ENCODE measurements around the gene FGF6. TPM values are rescaled to one million over a fixed set of nuclear protein-coding genes. Genes with fewer than 3 reads are reported as not detected.

Gene FGF6
- total and polyA plus RNA-seq, 2 donors (not counting 1 experiment from before 2014, with no cell fraction given) = not detected

DNA sequence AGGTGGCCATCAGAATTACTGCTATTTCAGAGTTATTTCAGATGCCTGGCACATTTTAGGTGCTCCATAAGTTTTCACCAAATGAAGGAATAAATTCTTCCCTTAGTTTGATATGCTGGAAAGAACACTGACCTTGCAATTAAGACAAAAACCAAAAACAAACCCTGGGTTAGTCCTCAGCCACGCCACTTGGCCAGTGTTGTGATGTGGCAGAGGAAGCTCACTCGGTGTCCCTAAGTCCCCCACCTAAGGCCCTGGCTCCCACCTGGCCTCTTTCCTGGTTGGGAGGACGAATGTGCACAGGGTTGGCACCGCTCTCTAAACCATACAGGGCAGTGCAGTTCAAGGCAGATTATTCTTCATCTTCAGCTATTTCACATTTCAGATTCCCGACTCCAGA, 52.4 kb downstream of the FGF6 start:
- TF ChIP-seq, protein P1, sequence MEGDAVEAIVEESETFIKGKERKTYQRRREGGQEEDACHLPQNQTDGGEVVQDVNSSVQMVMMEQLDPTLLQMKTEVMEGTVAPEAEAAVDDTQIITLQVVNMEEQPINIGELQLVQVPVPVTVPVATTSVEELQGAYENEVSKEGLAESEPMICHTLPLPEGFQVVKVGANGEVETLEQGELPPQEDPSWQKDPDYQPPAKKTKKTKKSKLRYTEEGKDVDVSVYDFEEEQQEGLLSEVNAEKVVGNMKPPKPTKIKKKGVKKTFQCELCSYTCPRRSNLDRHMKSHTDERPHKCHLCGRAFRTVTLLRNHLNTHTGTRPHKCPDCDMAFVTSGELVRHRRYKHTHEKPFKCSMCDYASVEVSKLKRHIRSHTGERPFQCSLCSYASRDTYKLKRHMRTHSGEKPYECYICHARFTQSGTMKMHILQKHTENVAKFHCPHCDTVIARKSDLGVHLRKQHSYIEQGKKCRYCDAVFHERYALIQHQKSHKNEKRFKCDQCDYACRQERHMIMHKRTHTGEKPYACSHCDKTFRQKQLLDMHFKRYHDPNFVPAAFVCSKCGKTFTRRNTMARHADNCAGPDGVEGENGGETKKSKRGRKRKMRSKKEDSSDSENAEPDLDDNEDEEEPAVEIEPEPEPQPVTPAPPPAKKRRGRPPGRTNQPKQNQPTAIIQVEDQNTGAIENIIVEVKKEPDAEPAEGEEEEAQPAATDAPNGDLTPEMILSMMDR (conservative IDR thresholded peaks at IDR 0.05 in 1 of 2, IDR thresholded peaks at IDR 0.05 in 1 of 2; ENCODE audit: low read depth in 1 of 2, low read length in 2 of 2) = no peak
- TF ChIP-seq EZH2 (IDR thresholded peaks at IDR 0.05; ENCODE audit: low read length, missing control alignments) = no peak
- H3K9me3 ChIP-seq (ENCODE audit: control insufficient read depth, insufficient read depth, low read depth, low read length) = no peaks in the 10 kb centered on the region
- no peaks in the 10 kb centered on the region for H3K36me3 ChIP-seq (ENCODE audit: control insufficient read depth, insufficient read depth, low read length)
- no peak overlapping the region for H3K4me3 ChIP-seq (replicated peaks in 1 of 4; ENCODE audit: control extremely low read depth in 1 of 4, insufficient read depth in 1 of 4, low read depth in 3 of 4, low read length in 4 of 4)
- H3K27me3 ChIP-seq (ENCODE audit: control insufficient read depth, insufficient read depth, low read length) = no peaks in the 10 kb centered on the region
- H3K79me2 ChIP-seq (ENCODE audit: control insufficient read depth, insufficient read depth, low read length) = no peaks in the 10 kb centered on the region
- H3K9ac ChIP-seq (ENCODE audit: insufficient read depth, low read length) = no peak overlapping the region
- H2AFZ ChIP-seq (ENCODE audit: low read length) = no peak overlapping the region
- H4K20me1 ChIP-seq (ENCODE audit: control insufficient read depth, extremely low read depth, insufficient read depth, low read length) = no peaks in the 10 kb centered on the region
- no peak for DNase-seq (ENCODE audit: low read depth in 2 of 2)
- H3K4me2 ChIP-seq (ENCODE audit: extremely low read depth, insufficient read depth, low read length) = no peak overlapping the region
- H3K4me1 ChIP-seq (ENCODE audit: control insufficient read depth, extremely low read depth, insufficient read depth, low read length) = no peaks in the 10 kb centered on the region
- no peak overlapping the region for H3K27ac ChIP-seq (ENCODE audit: insufficient read depth, low read length)

DNA sequence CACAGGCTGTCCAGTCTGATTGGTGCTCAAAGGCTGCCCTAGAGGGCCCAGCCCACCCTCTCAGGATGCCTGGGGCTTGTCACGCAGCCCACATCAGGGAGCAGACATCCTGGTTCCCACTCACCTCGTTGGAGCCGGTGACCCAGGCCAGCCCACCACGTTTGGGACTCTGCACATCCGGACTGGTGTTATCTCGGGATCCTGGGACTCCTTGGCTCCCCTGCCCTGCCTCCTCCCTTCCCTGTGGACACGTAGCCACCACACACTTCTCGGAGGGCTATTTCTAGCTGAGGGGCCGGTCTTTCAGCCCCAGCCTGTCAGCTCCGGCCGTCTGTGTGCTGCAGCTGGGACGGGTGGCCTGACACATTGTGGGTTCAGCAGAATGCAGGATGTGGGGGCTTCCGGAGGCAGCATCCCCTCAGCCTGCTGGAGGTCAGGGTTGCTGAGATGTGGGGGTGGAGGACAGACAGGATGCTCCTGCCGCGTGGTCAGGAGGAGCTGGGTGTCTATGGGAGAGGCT, 53.3 kb downstream of the FGF6 start:
- no peak overlapping the region for H3K9ac ChIP-seq (ENCODE audit: insufficient read depth, low read length)
- TF ChIP-seq, protein P1 (conservative IDR thresholded peaks at IDR 0.05 in 1 of 2, IDR thresholded peaks at IDR 0.05 in 1 of 2; ENCODE audit: low read depth in 1 of 2, low read length in 2 of 2) = no peak
- TF ChIP-seq EZH2 (IDR thresholded peaks at IDR 0.05; ENCODE audit: low read length, missing control alignments) = no peak
- H3K4me2 ChIP-seq (ENCODE audit: extremely low read depth, insufficient read depth, low read length) = no peak overlapping the region
- no peak overlapping the region for H3K4me3 ChIP-seq (replicated peaks in 1 of 4; ENCODE audit: control extremely low read depth in 1 of 4, insufficient read depth in 1 of 4, low read depth in 3 of 4, low read length in 4 of 4)
- H2AFZ ChIP-seq (ENCODE audit: low read length) = no peak overlapping the region
- no peak for DNase-seq (ENCODE audit: low read depth in 2 of 2)
- H3K27ac ChIP-seq (ENCODE audit: insufficient read depth, low read length) = no peak overlapping the region
- H3K27me3 ChIP-seq (ENCODE audit: control insufficient read depth, insufficient read depth, low read length) = no peaks in the 10 kb centered on the region
- no peaks in the 10 kb centered on the region for H3K4me1 ChIP-seq (ENCODE audit: control insufficient read depth, extremely low read depth, insufficient read depth, low read length)
- H3K9me3 ChIP-seq (ENCODE audit: control insufficient read depth, insufficient read depth, low read depth, low read length) = no peaks in the 10 kb centered on the region
- H3K79me2 ChIP-seq (ENCODE audit: control insufficient read depth, insufficient read depth, low read length) = no peaks in the 10 kb centered on the region
- no peaks in the 10 kb centered on the region for H4K20me1 ChIP-seq (ENCODE audit: control insufficient read depth, extremely low read depth, insufficient read depth, low read length)
- H3K36me3 ChIP-seq (ENCODE audit: control insufficient read depth, insufficient read depth, low read length) = no peaks in the 10 kb centered on the region

DNA sequence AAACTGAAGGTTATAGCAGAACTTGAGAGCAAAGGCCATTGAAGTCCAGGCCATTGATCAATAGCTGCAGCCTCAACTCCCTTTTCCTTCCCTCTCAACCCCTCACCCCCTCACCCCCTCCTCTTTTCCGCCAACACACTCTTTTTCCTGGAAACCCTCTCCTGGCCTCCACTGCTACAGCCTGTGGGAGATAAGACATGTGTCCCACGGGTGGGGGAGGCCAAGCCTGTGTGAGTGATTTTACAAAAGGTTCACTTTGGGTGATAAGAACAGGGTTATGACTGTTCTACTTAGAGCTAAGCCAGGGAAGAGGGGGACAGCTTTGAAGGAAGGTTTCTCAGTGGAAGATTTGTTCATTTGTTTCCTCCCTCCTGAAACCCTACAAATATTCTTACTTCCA, 57.0 kb downstream of the FGF6 start:
- no peak overlapping the region for H3K9ac ChIP-seq (ENCODE audit: insufficient read depth, low read length)
- H3K4me3 ChIP-seq (replicated peaks in 1 of 4; ENCODE audit: control extremely low read depth in 1 of 4, insufficient read depth in 1 of 4, low read depth in 3 of 4, low read length in 4 of 4) = no peak overlapping the region
- TF ChIP-seq, protein P1 (conservative IDR thresholded peaks at IDR 0.05 in 1 of 2, IDR thresholded peaks at IDR 0.05 in 1 of 2; ENCODE audit: low read depth in 1 of 2, low read length in 2 of 2) = no peak
- TF ChIP-seq EZH2 (IDR thresholded peaks at IDR 0.05; ENCODE audit: low read length, missing control alignments) = no peak
- no peak overlapping the region for H3K27ac ChIP-seq (ENCODE audit: insufficient read depth, low read length)
- H3K36me3 ChIP-seq (ENCODE audit: control insufficient read depth, insufficient read depth, low read length) = no peaks in the 10 kb centered on the region
- H3K79me2 ChIP-seq (ENCODE audit: control insufficient read depth, insufficient read depth, low read length) = no peaks in the 10 kb centered on the region
- H3K27me3 ChIP-seq (ENCODE audit: control insufficient read depth, insufficient read depth, low read length) = no peaks in the 10 kb centered on the region
- DNase-seq (ENCODE audit: low read depth in 2 of 2) = no peak
- H3K4me1 ChIP-seq (ENCODE audit: control insufficient read depth, extremely low read depth, insufficient read depth, low read length) = no peaks in the 10 kb centered on the region
- H3K9me3 ChIP-seq (ENCODE audit: control insufficient read depth, insufficient read depth, low read depth, low read length) = no peaks in the 10 kb centered on the region
- H4K20me1 ChIP-seq (ENCODE audit: control insufficient read depth, extremely low read depth, insufficient read depth, low read length) = no peaks in the 10 kb centered on the region
- H3K4me2 ChIP-seq (ENCODE audit: extremely low read depth, insufficient read depth, low read length) = no peak overlapping the region
- H2AFZ ChIP-seq (ENCODE audit: low read length) = no peak overlapping the region

All from fibroblast of lung (primary cell).